ENCODE data around the gene LTBP1. TPM values are rescaled to one million over a fixed set of nuclear protein-coding genes. Genes with fewer than 3 reads are reported as not detected.
A peak's percentile ranks its signal among the peaks of the same experiment; 100 is the strongest.

LTBP1 gene
- polyA plus RNA-seq, 2 of the 4 experiments (the other 2 are of a cell fraction), result 23.8 to 30.4 TPM

- TF ChIP-seq KDM1A (IDR thresholded peaks at IDR 0.05; ENCODE audit: low read depth) (no peak), ESRRA (IDR thresholded peaks at IDR 0.05; ENCODE audit: borderline replicate concordance, low read length) (no peak), HEYL (CRISPR knock-in tag; IDR thresholded peaks at IDR 0.05) (no peak), FOSB (CRISPR knock-in tag; IDR thresholded peaks at IDR 0.05) (no peak), ZSCAN20 (CRISPR knock-in tag; IDR thresholded peaks at IDR 0.05) (no peak), CBX2 (IDR thresholded peaks at IDR 0.05; ENCODE audit: borderline replicate concordance, low read depth) (no peak), JUN (IDR thresholded peaks at IDR 0.05) (no peak)
- TF ChIP-seq, protein P1, sequence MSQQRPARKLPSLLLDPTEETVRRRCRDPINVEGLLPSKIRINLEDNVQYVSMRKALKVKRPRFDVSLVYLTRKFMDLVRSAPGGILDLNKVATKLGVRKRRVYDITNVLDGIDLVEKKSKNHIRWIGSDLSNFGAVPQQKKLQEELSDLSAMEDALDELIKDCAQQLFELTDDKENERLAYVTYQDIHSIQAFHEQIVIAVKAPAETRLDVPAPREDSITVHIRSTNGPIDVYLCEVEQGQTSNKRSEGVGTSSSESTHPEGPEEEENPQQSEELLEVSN (IDR thresholded peaks at IDR 0.05; ENCODE audit: borderline replicate concordance, low read depth), result no peak
- TF ChIP-seq, protein P2, sequence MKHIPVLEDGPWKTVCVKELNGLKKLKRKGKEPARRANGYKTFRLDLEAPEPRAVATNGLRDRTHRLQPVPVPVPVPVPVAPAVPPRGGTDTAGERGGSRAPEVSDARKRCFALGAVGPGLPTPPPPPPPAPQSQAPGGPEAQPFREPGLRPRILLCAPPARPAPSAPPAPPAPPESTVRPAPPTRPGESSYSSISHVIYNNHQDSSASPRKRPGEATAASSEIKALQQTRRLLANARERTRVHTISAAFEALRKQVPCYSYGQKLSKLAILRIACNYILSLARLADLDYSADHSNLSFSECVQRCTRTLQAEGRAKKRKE (CRISPR knock-in tag; IDR thresholded peaks at IDR 0.05; ENCODE audit: low read depth), result no peak
- Histone ChIP-seq H3K4me3 (no peak overlapping the region), H3K4me1 (no peaks in the 10 kb centered on the region), H3K27ac (no peak overlapping the region), H3K4me2 (no peak overlapping the region), H3K9me3 (0 out of 3 replicates have a peak, but pooled peaks cover 4% of the 10 kb centered on the region)
- CTCF ChIA-PET, result interaction anchor here (1.0 kb wide), 1 partner anchor 10 kb away, joined by 3 read pairs; no protein-coding TSS in a partner anchor
- FAIRE-seq (no peak), DNase-seq (ENCODE audit: low read depth in 1 of 2, low spot score in 1 of 2) (no peak), ATAC-seq (peak in 1 of 2 experiments; percentile 22; a peak in 2 of 6 replicates)
- POLR2A ChIA-PET, result no interaction called here
- 58% methylated on average over 12 of the region's 12 CpGs for WGBS (ENCODE audit: missing lambda C conversion rate)
Measured at GRCh38 chr2:32900246-32900973, 46.3 kb upstream of the LTBP1 start.

- CTCF ChIA-PET, result interaction anchor here (1.0 kb wide), 2 partner anchors 11 to 25 kb away, joined by 3 to 4 read pairs; no protein-coding TSS in a partner anchor
- POLR2A ChIA-PET, result no interaction called here
- H3K4me3 ChIP-seq, result no peak overlapping the region
- FAIRE-seq (no peak), ATAC-seq (peak in 1 of 2 experiments; percentile 28; a peak in 2 of 6 replicates), DNase-seq (ENCODE audit: low read depth in 1 of 2, low spot score in 1 of 2) (no peak)
- 0 out of 3 replicates have a peak, but pooled peaks cover 4% of the 10 kb centered on the region for H3K9me3 ChIP-seq
- TF ChIP-seq NR3C1 (IDR thresholded peaks at IDR 0.05), result no peak
- no peak for TF ChIP-seq RAD21 (conservative IDR thresholded peaks at IDR 0.05 in 1 of 2, IDR thresholded peaks at IDR 0.05 in 1 of 2)
- TF ChIP-seq HOXB5 (CRISPR knock-in tag; IDR thresholded peaks at IDR 0.05), result no peak
- TF ChIP-seq, protein P3, sequence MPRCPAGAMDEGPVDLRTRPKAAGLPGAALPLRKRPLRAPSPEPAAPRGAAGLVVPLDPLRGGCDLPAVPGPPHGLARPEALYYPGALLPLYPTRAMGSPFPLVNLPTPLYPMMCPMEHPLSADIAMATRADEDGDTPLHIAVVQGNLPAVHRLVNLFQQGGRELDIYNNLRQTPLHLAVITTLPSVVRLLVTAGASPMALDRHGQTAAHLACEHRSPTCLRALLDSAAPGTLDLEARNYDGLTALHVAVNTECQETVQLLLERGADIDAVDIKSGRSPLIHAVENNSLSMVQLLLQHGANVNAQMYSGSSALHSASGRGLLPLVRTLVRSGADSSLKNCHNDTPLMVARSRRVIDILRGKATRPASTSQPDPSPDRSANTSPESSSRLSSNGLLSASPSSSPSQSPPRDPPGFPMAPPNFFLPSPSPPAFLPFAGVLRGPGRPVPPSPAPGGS (IDR thresholded peaks at IDR 0.05), result no peak
- TF ChIP-seq PHF8 (IDR thresholded peaks at IDR 0.05; ENCODE audit: borderline replicate concordance, low read depth), result no peak
- no peak for TF ChIP-seq ZC3H11A (IDR thresholded peaks at IDR 0.05)
- no peak for TF ChIP-seq REST (IDR thresholded peaks at IDR 0.05)
- no peak for TF ChIP-seq SMC3 (IDR thresholded peaks at IDR 0.05)
- no peak for TF ChIP-seq NPAS2 (CRISPR knock-in tag; IDR thresholded peaks at IDR 0.05; ENCODE audit: borderline replicate concordance)
- no peak for TF ChIP-seq POLR2AphosphoS2 (conservative IDR thresholded peaks at IDR 0.05; ENCODE audit: low read length)
- TF ChIP-seq FOXS1 (CRISPR knock-in tag; IDR thresholded peaks at IDR 0.05), result no peak
- no peak for TF ChIP-seq FOSB (CRISPR knock-in tag; IDR thresholded peaks at IDR 0.05)
- H3K27ac ChIP-seq, result no peak overlapping the region
- WGBS (ENCODE audit: missing lambda C conversion rate), result 50% methylated on average over 7 of the region's 7 CpGs
- H3K4me1 ChIP-seq, result no peaks in the 10 kb centered on the region
- no peak overlapping the region for H3K4me2 ChIP-seq
Measured at GRCh38 chr2:32901313-32901712, 45.4 kb upstream of the LTBP1 start.
